NCI-H82 treated with DMSO at 0.1 percent for 48 hours (cell line): Measurements from ENCODE around the gene UBR2.
"Not testable (repeated sequence)": the region's sequence is repeated elsewhere in the genome, so short reads cannot be mapped to it uniquely, and the experiment has no call there.

Source experiments
- DNase-seq: peaks from one replicate; lab custom pipeline; 2025; ENCODE audit not compliant: unreplicated experiment; lab: John Stamatoyannopoulos, UW

UBR2 gene

DNA sequence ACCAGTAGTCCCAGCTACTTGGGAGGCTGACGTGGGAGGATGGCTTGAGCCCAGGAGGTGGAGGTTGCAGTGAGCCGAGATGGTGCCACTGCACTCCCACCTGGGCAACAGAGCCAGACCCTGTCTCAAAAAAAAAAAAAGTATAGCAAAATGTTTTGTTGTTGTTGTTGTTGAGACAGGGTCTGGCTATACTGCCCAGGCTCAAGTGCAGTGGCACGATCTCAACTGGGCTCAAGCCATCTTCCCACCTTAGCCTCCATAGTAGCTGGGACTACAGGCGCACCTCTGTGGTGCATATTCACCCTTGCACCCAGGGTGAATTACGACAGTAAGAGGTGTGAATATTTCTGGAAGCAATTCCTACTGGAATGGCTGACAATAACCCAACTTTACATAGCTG lies 11.4 kb upstream of the UBR2 start:
- no peak for DNase-seq

GRCh38 chr6:42555477-42556457 lies 8.1 kb upstream of the UBR2 start:
- DNase-seq, result no peak

DNA sequence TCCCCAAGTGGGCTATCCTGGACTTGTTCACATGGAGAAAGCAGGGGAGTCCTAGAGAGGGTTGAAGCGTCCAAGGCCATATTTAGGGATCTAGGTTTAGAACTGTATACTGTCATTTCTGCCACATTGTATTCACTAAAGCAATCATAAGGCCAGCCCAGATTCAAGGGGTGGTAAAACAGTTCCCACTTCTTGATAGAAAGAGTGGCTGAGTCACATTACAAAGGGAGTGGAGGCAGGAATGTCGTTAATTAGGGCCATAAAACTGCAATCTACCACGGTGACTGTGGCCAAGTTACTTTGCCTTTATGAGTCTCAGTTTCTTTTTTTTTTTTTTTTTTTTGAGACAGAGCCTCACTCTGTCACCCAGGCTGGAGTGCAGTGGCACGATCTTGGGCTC lies 7.4 kb upstream of the UBR2 start:
- DNase-seq, result no peak

DNA sequence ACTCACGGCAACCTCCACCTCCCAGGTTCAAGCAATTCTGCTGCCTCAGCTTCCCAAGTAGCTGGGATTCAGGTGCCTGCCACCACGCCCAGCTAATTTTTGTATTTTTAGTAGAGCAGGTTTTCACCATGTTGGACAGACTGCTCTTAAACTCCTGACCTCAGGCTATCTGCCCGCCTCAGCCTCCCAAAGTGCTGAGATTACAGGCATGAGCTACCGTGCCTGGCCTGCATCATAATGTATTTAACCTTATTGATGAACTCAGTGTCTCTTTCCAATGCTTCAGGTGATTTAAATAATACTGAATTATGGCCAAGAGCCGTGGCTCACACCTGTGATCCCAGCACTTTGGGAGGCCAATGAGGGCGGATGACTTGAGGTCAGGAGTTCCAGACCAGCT lies 4.6 kb upstream of the UBR2 start:
- DNase-seq, result not testable (repeated sequence)

DNA sequence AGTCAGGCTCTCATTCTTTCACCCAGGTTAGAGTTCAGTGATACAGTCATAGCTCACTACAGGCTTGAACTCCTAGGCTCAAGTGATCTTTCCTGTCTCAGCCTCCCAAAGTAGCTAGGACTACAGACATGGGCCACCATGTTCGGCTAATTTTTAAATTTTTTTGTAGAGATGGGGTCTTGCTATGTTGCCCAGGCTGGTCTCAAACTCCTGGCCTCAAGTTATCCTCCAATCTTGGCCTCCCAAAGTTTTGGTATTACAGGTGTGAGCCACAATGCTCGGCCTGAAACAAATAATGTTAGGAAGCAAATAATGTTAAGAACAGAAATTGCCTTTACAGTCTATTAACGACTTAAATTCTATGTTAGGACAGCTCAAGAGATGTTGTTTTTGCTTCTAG lies 1.8 kb upstream of the UBR2 start:
- no peak for DNase-seq

DNA sequence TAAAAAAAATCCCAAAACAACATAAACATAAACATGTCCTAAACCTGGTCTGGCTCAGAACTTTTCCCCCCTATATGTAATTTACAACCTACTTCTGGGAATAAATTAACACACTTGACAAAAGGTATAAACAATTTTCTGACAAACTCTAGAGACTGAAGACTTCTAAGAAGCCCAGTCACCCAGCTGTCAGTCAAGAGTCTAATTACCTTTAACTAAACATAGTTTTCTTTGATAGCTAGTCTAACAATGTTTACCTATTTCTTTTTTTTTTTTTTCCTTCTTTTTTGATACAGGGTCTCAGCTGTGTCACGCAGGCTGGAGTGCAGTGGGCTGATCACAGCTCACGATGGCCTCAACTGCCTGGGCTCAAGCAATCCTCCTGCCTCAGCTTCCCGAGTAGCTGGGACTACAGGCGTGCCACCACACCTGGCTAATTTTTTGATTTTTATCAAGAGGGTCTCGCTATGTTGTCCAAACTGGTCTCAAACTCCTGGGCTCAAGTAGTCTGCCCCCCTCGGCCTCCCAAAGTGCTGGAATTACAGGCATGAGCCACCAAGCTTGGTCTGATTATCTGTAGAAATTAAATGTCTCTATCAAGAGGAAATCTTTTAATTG lies 932 bp upstream of the UBR2 start:
- no peak for DNase-seq

DNA sequence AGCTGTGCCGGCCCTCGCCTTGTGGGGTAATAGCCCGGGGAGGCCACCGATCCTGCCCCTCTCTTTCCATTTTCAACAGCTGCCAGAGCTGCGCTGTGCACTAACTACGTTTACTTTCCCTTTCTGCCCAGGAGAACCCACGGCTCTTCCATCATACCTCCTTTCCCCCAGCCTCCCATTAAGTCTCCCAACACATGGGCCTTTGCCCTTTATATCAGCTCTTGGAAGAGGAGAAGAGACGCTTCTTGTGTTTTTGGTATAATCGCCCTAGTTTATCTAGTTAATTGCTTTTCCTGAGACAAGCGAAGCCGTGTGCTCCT lies 637 bp downstream of the UBR2 start:
- no peak for DNase-seq

DNA sequence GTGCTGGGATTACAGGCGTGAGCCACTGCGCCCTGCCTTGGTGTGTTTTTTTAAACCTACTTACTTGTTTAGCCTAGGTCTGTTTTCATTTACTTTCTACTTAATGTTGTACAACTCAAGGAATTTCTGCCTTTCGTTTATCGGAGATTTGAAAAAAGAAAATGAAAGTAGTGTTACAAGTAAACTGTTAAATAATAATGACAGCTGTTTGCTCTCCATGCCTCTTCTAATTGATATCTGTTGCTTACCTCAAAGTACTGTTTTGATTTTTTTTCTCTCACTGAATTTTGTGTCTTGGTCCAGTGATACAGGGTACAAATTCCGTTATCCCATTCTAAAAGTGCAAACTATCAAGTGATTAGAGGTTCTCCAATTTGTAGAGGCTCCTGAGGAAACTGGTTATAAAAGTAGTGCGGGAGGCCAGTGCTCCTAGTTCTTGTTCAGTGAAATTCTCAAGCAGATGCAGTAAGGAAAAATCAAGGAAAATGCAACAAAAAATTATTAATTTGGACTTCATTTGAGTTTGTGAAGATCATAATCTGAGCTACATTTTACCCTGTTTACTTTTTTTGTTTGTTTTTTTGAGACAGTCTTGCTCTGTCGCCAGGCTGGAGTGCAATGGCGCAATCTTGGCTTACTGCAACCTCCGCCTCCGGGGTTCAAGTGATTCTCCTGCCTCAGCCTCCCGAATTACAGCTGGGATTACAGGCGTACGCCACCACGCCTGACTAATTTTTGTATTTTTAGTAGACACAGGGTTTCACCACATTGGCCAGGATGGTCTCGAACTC lies 2.2 kb downstream of the UBR2 start:
- no peak for DNase-seq

DNA sequence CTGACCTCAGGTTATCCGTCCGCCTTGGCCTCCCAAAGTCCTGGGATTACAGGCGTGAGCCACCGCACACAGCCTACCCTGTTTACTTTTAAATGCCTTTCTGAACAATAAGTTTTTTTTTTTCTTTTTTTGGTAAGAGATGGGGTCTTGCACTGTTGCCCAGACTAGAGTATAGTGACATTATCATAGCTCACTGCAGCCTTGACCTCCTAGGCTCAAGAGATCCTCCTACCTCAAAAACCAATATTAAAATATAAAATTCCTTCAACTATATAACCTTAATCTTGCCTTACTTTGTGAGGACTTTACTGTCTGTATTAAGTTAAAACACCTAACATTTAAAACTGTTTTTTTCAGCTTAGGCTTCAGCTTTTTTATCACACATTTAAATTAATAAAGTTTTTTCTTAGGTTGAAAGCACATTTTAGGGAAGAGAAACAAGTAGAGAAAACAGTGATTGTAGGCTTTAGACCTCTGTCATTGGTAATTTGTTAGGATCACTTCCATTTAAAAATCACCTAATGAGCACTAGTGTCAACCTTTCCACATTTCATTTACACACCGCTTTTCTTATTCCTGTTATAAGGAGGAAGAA lies 2.9 kb downstream of the UBR2 start:
- DNase-seq, result no peak

- not testable (repeated sequence) for DNase-seq
Observed at GRCh38 chr6:42567237-42567636, 3.4 kb downstream of the UBR2 start.

GRCh38 chr6:42569102-42570028 lies 5.5 kb downstream of the UBR2 start:
- no peak for DNase-seq

DNA sequence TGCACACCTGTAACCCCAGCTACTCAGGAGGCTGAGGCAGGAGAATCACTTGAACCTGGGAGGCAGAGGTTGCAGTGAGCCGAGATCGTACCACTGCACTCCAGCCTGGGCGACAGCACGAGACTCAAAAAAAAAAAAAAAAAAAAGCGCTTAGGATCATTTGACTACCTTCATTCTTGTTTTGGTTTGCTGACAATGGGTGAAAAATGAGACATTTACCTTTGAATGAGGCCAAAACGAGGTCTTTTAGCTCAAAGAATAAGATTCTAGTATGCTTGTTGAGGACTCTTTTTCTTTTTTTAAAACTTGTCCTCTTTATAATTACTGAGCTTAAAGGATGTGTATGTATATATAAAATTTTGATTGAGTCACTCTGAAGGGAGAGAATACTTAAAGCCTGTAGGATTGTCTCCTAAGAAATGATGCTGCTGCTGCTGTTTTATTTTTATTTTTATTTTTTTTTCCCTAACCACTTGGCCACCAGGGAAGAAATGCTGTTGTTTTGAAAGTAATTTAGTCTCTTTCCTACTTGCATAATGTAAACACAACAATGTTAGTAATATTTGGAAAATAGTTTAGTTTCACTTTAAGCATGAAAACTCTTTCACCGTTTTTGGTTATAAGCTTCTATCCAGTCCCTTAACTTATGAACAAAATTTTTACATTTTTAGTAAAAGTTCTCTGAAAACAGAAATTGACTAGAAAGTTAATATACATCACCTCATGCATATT lies 7.9 kb downstream of the UBR2 start:
- no peak for DNase-seq

GRCh38 chr6:42572523-42572922 lies 8.7 kb downstream of the UBR2 start:
- no peak for DNase-seq

- DNase-seq, result not testable (repeated sequence)
Observed at GRCh38 chr6:42576538-42576937, 12.7 kb downstream of the UBR2 start.

DNA sequence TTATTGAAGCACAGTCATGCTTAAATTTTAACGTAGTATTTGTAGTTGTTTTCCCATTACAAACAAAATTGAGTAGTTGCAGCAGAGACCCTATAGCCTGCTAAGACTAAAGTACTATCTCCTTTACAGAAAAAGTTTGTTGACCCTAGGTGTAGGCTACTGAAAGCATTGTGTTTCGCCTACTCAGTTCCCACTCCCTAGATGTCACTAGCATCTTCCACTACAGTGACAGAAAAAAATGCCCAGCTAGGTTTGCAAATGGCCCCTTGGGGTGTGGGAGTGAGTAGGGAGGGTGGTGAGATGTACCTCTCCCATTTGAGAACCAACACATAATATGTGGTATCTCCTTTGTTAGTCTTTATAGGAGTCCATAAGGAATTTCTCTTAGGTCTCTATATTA lies 34.5 kb downstream of the UBR2 start:
- DNase-seq, result no peak

DNA sequence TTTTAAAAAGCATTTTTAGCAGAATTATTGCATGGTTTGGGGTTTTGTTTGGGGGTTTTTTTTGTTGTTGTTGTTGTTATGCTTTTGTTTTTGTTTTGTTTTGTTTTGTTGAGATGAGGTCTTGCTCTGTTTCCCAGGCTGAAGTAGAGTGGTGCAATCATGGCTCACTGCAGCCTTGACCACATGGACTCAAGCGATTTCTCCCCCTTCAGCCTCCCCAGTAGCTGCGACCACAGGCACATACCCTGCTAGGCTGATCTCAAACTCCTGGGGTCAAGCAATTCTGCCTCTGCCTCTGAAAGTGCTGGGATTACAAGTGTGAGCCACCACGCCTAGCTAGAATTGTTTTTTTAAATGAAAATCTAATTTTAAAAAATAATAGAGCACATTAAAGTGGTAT lies 35.7 kb downstream of the UBR2 start:
- no peak for DNase-seq

DNA sequence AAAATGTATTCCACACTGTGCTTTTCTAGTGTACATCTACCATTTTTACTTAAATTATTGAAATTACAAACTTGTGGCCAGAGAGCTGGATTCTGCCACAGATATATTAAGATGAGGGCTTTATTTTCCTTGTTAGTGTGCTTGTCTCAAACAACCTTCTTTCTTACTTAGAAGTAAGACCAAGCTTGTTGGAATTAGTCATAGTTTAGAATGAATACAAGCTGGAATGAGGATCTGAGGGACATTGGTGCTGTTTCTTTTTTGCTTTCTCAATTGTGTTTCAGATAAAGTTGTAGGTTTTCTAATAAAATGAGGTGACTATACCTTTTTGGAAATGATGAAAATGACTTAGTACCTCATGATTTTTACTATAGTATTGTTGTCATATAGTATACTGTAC lies 40.3 kb downstream of the UBR2 start:
- DNase-seq, result no peak

DNA sequence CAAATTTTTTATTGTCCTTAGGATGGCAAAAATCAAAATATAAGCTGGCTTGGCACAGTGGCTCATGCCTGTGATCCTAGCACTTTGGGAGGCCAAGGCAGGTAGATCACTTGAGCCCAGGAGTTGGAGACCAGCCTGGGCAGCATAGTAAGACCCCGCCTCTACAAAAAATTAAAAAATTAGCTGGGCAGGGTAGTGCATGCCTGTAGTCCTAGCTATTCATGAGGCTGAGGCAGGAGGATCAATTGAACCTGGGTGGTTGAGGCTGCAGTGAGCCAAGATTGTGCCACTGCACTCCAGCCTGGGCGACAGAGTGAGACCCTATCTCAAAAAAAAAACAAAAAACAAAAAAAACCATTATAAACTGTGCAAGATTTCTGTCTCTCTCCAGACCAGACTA lies 40.9 kb downstream of the UBR2 start:
- DNase-seq, result not testable (repeated sequence)

DNA sequence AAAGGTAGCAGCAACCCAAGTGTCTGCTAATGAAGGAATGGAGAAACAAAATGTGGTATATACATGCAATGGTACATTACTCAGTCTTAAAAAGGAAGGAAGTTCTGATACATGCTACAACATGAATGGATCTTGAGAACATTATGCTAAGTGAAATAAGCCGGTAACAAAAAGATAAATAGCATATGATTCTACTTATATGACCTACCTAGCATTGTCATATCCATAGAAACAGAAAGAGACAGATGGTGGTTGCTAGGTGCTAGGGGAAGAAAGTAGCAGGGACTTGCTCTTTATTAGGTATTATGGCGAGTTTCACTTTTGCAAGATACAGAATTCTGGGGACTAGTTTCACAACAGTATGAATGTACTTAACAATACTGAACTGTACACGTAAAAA lies 46.6 kb downstream of the UBR2 start:
- DNase-seq, result no peak

DNA sequence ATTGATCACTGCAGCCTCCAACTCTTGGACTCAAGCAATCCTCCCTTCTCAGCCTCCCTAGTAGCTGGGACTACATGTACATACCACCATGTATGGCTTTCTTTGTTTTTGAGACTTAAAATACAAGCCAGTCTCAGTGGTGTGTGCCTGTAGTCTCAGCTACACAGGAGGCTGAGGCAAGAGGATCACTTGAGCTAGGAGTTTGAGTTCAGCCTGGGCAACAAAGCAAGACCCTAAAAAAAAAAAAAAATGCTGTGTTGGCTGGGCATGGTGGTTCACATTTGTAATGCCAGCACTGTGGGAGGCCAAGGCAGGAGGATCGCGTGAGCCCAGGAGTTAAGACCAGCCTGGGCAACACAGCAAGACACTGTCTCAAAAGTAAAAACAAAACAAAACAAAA lies 51.7 kb downstream of the UBR2 start:
- no peak for DNase-seq
